Ishikawa (cell line): ENCODE measurements around the gene GUCY1A1.

ENCODE experiments used
- CEBPB ChIP-seq: IDR thresholded peaks from 2 replicates; pipeline ENCODE4 v1.6.1; 2012
- CREB1 ChIP-seq: IDR thresholded peaks from 2 replicates; pipeline ENCODE4 v1.6.1; 2012; ENCODE audit warnings: low read depth
- EGR1 ChIP-seq: IDR thresholded peaks from 2 replicates; pipeline ENCODE4 v1.6.1; 2012
- EP300 ChIP-seq: IDR thresholded peaks from 2 replicates; pipeline ENCODE4 v1.6.1; 2012; ENCODE audit warnings: borderline replicate concordance
- FOXM1 ChIP-seq: IDR thresholded peaks from 2 replicates; pipeline ENCODE4 v1.6.1; 2012; ENCODE audit warnings: low read depth, borderline replicate concordance
- MAX ChIP-seq: IDR thresholded peaks from 2 replicates; pipeline ENCODE4 v1.6.1; 2012
- NFIC ChIP-seq: IDR thresholded peaks from 2 replicates; pipeline ENCODE4 v1.6.1; 2012
- RAD21 ChIP-seq: IDR thresholded peaks from 2 replicates; pipeline ENCODE4 v1.6.1; 2012; ENCODE audit warnings: low read depth
- REST ChIP-seq: IDR thresholded peaks from 2 replicates; pipeline ENCODE4 v1.6.1; 2012; ENCODE audit warnings: low read depth, mild to moderate bottlenecking
- TAF1 ChIP-seq: IDR thresholded peaks from 2 replicates; pipeline ENCODE4 v1.6.1; 2012; ENCODE audit warnings: low read depth, mild to moderate bottlenecking
- TCF12 ChIP-seq: IDR thresholded peaks from 2 replicates; pipeline ENCODE4 v1.6.1; 2012; ENCODE audit warnings: low read depth
- TEAD4 ChIP-seq: IDR thresholded peaks from 2 replicates; pipeline ENCODE4 v1.6.1; 2012
- USF1 ChIP-seq: IDR thresholded peaks from 2 replicates; pipeline ENCODE4 v1.6.1; 2012
- YY1 ChIP-seq: IDR thresholded peaks from 2 replicates; pipeline ENCODE4 v1.6.1; 2012; ENCODE audit warnings: low read depth
- ZBTB7A ChIP-seq: IDR thresholded peaks from 2 replicates; pipeline ENCODE4 v1.6.1; 2012; ENCODE audit warnings: low read depth

The GUCY1A1 gene

GRCh38 chr4:155734065-155734464 lies 67.4 kb downstream of the GUCY1A1 start:
- TF ChIP-seq EGR1 = no peak
- no peak for TF ChIP-seq USF1
- no peak for TF ChIP-seq RAD21
- TF ChIP-seq ZBTB7A = no peak
- TF ChIP-seq REST = no peak
- no peak for TF ChIP-seq FOXM1
- no peak for TF ChIP-seq NFIC
- no peak for TF ChIP-seq TEAD4
- TF ChIP-seq EP300 = no peak
- no peak for TF ChIP-seq TAF1
- TF ChIP-seq MAX = no peak
- TF ChIP-seq CEBPB = no peak
- no peak for TF ChIP-seq YY1
- TF ChIP-seq CREB1 = no peak
- no peak for TF ChIP-seq TCF12

- no peak for TF ChIP-seq EGR1
These were observed 68.3 kb downstream of the GUCY1A1 start for GRCh38 chr4:155734951-155735350.

- TF ChIP-seq RAD21 (no peak), USF1 (no peak), TEAD4 (no peak), REST (no peak), YY1 (no peak), NFIC (no peak), TCF12 (no peak), EP300 (no peak), ZBTB7A (no peak), FOXM1 (no peak), TAF1 (no peak)
These were observed 68.8 kb downstream of the GUCY1A1 start for GRCh38 chr4:155735496-155735895.

GRCh38 chr4:155738548-155738947 lies 71.9 kb downstream of the GUCY1A1 start:
- no peak for TF ChIP-seq USF1
- no peak for TF ChIP-seq TCF12
- TF ChIP-seq EP300 = no peak
- TF ChIP-seq TAF1 = no peak
- no peak for TF ChIP-seq FOXM1
- TF ChIP-seq RAD21 = no peak

- no peak for TF ChIP-seq USF1
- no peak for TF ChIP-seq MAX
- no peak for TF ChIP-seq EP300
- no peak for TF ChIP-seq NFIC
- TF ChIP-seq REST = no peak
- no peak for TF ChIP-seq TEAD4
- TF ChIP-seq ZBTB7A = no peak
- no peak for TF ChIP-seq RAD21
- no peak for TF ChIP-seq CEBPB
- TF ChIP-seq FOXM1 = no peak
- TF ChIP-seq TAF1 = no peak
- no peak for TF ChIP-seq YY1
These were observed 74.9 kb downstream of the GUCY1A1 start for GRCh38 chr4:155741546-155741945.
